ENCODE measurements around the gene WDFY1.

GRCh38 chr2:223901311-223901710 is 43.8 kb downstream of the WDFY1 start:
- TF ChIP-seq, protein P1, sequence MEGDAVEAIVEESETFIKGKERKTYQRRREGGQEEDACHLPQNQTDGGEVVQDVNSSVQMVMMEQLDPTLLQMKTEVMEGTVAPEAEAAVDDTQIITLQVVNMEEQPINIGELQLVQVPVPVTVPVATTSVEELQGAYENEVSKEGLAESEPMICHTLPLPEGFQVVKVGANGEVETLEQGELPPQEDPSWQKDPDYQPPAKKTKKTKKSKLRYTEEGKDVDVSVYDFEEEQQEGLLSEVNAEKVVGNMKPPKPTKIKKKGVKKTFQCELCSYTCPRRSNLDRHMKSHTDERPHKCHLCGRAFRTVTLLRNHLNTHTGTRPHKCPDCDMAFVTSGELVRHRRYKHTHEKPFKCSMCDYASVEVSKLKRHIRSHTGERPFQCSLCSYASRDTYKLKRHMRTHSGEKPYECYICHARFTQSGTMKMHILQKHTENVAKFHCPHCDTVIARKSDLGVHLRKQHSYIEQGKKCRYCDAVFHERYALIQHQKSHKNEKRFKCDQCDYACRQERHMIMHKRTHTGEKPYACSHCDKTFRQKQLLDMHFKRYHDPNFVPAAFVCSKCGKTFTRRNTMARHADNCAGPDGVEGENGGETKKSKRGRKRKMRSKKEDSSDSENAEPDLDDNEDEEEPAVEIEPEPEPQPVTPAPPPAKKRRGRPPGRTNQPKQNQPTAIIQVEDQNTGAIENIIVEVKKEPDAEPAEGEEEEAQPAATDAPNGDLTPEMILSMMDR (IDR thresholded peaks at IDR 0.05), result no peak
- no peak for TF ChIP-seq POLR2A (IDR thresholded peaks at IDR 0.05)

All from adrenal gland (tissue), 5 donors.